OCI-LY7 (cell line): Measurements from ENCODE around the gene PDAP1. TPM values are rescaled to one million over a fixed set of nuclear protein-coding genes. Genes with fewer than 3 reads are reported as not detected.
"Not testable (repeated sequence)": the region's sequence is repeated elsewhere in the genome, so short reads cannot be mapped to it uniquely, and the experiment has no call there.

Source experiments
- BruUV-seq: library from RNA; stranded (reverse); fragments of 400-500 nt; replicated peaks from 2 replicates; lab custom pipeline; 2021; lab: Mats Ljungman, UMichigan
- CTCF ChIA-PET: fragments of 300-600 bp; sonication (Branson Sonifier 250); formaldehyde crosslinking; loops from one replicate; lab custom pipeline; 2022; ENCODE audit warnings: antibody characterized with exemption; ENCODE audit not compliant: unreplicated experiment; lab: Charles Lee
- POLR2A ChIA-PET: fragments of 300-600 bp; sonication (Branson Sonifier 250); formaldehyde crosslinking; loops from one replicate; lab custom pipeline; 2022; ENCODE audit warnings: antibody characterized with exemption; lab: Charles Lee
- DNase-seq: peaks from one replicate; pipeline ENCODE4 v3.0.0-alpha.2; 2015; ENCODE audit warnings: low spot score
- H2AFZ ChIP-seq: fragments of 200-600 bp; sonication (generic), shearing (Covaris generic); 2 replicates; pipeline ENCODE4 v1.6.1; 2014; ENCODE audit warnings: mild to moderate bottlenecking, antibody characterized with exemption, low read length, moderate library complexity
- H3K27ac ChIP-seq: fragments of 200-600 bp; sonication (generic); 2 replicates; pipeline ENCODE4 v1.5.1; 2014; ENCODE audit warnings: mixed run types, low read depth, mild to moderate bottlenecking, moderate library complexity, low read length, inconsistent platforms; ENCODE audit not compliant: poor library complexity, severe bottlenecking
- H3K36me3 ChIP-seq: fragments of 200-600 bp; sonication (generic); 2 replicates; pipeline ENCODE4 v1.6.1; 2014; ENCODE audit warnings: mild to moderate bottlenecking, antibody characterized with exemption, low read length, moderate library complexity, mixed read lengths; ENCODE audit not compliant: insufficient read depth
- H3K4me1 ChIP-seq: fragments of 200-600 bp; sonication (generic); 2 replicates; pipeline ENCODE4 v1.5.1; 2014; ENCODE audit warnings: mild to moderate bottlenecking, low read length; ENCODE audit not compliant: insufficient read depth, poor library complexity, severe bottlenecking
- H3K4me2 ChIP-seq: fragments of 200-600 bp; sonication (generic); 2 replicates; pipeline ENCODE4 v1.6.1; 2014; ENCODE audit warnings: mild to moderate bottlenecking, low read length
- H3K4me3 ChIP-seq: fragments of 200-600 bp; sonication (generic); 2 replicates; pipeline ENCODE4 v1.5.1; 2014; ENCODE audit warnings: mild to moderate bottlenecking, low read depth, low read length; ENCODE audit not compliant: poor library complexity, severe bottlenecking
- H3K79me2 ChIP-seq: fragments of 200-600 bp; sonication (generic); 2 replicates; pipeline ENCODE4 v1.6.1; 2016; ENCODE audit warnings: low read depth, mild to moderate bottlenecking, low read length, moderate library complexity, mixed read lengths; ENCODE audit not compliant: insufficient read depth
- H3K9me2 ChIP-seq: fragments of 200-600 bp; sonication (generic); 2 replicates; pipeline ENCODE4 v1.6.1; 2016; ENCODE audit warnings: mild to moderate bottlenecking, low read length, mixed read lengths; ENCODE audit not compliant: insufficient read depth
- H3K9me3 ChIP-seq: fragments of 200-600 bp; sonication (generic); 2 replicates; pipeline ENCODE4 v1.6.1; 2014; ENCODE audit warnings: mild to moderate bottlenecking, mixed run types, low read length, mixed read lengths
- H4K20me1 ChIP-seq: fragments of 200-600 bp; sonication (generic); 2 replicates; pipeline ENCODE4 v1.6.1; 2014; ENCODE audit warnings: mild to moderate bottlenecking, antibody characterized with exemption, low read length, moderate library complexity, mixed read lengths; ENCODE audit not compliant: insufficient read depth
- EZH2phosphoT487 ChIP-seq: fragments of 200-600 bp; sonication (generic); IDR thresholded peaks from 2 replicates; pipeline ENCODE4 v1.6.1; 2018; ENCODE audit warnings: low read depth, borderline replicate concordance, mild to moderate bottlenecking, mixed run types, antibody characterized with exemption, low read length, moderate library complexity, mixed read lengths
- intact Hi-C: fragments of 100-400 bp; cut with micrococcal nuclease; formaldehyde crosslinking; loops from one replicate; pipeline ENCODE4 v1.10.0; 2022; ENCODE audit not compliant: unreplicated experiment
- total RNA-seq, 2 experiments: library from RNA; depleted of rRNA in 1 of 2; stranded (reverse); fragments of >200 nt in 1 of 2; shearing (Covaris generic) in 1 of 2; gene quantifications; 2 replicates each; pipeline ENCODE4 v1.2.3, GENCODE V29; 2014 to 2022
- TF ChIP-seq, protein P1 (sequence below): fragments of 200-600 bp; sonication (generic); conservative IDR thresholded peaks from 2 replicates; pipeline ENCODE4 v1.5.1; 2014; ENCODE audit warnings: mild to moderate bottlenecking, antibody characterized with exemption, low read length, moderate library complexity, mixed read lengths

The PDAP1 gene
- total RNA-seq, 2 experiments from 2014 or later = 33.7 to 135 TPM

DNA sequence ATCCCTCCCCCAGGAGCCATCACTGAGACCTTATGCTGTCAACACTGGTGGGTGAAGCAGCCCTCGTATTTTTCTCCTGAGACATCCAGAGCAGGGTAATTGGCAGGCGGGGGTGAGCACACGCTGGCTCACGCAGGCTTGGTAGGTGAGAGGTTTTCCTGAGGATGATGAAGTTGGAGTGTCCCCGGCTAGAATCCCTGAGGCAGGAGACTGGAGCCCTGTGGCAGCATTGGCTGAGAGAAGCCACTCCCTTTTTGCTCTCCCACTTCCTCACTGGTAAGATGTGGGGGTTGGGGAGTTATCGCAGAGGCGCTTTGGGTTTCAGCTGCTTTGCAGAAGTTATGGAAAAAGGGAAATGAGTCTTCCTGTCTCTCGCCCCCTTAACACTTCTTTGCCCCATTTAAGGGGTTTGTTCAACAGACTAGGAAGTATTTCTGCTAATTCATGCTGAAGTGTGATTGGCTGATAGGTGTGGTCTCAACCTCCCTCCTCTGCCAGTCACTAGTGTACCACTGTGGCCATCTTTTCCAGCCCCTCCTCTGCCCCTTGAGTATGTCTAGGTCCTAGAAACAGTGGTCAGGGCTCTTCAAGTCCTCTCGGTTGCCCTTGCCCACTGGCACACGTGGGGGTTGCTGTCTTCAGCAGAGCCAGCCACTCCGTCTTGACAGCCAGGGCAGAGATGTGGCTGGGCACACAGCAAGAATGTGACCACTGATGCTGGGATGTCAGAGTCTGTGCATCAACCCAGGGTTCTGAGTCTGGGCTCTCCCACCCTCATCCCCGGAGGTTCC lies 28.2 kb downstream of the PDAP1 start:
- intact Hi-C loops = loop anchor here (2.0 kb wide), 1 partner anchor 29 kb away; the partner anchor contains the start of genes BUD31 and PDAP1
- H3K36me3 ChIP-seq = peaks cover 44% of the 10 kb centered on the region
- H3K4me1 ChIP-seq = peaks cover 54% of the 10 kb centered on the region
- H3K4me3 ChIP-seq = peak overlapping the region; percentile 63
- H3K9me3 ChIP-seq = no peaks in the 10 kb centered on the region; the same call in 1 of the 2 replicates
- no peak overlapping the region for H2AFZ ChIP-seq
- H3K9me2 ChIP-seq = no peaks in the 10 kb centered on the region
- TSS peak; percentile 54 for BruUV-seq
- CTCF ChIA-PET = no interaction called here
- POLR2A ChIA-PET = interaction anchor here (1.3 kb wide), 1 partner anchor 28 kb away, joined by 8 read pairs; the partner anchor contains the start of genes BUD31 and PDAP1
- peaks cover 63% of the 10 kb centered on the region for H3K79me2 ChIP-seq
- H3K4me2 ChIP-seq = peak overlapping the region; percentile 90
- peak; percentile 82 for DNase-seq
- no peaks in the 10 kb centered on the region for H4K20me1 ChIP-seq
- TF ChIP-seq, protein P1, sequence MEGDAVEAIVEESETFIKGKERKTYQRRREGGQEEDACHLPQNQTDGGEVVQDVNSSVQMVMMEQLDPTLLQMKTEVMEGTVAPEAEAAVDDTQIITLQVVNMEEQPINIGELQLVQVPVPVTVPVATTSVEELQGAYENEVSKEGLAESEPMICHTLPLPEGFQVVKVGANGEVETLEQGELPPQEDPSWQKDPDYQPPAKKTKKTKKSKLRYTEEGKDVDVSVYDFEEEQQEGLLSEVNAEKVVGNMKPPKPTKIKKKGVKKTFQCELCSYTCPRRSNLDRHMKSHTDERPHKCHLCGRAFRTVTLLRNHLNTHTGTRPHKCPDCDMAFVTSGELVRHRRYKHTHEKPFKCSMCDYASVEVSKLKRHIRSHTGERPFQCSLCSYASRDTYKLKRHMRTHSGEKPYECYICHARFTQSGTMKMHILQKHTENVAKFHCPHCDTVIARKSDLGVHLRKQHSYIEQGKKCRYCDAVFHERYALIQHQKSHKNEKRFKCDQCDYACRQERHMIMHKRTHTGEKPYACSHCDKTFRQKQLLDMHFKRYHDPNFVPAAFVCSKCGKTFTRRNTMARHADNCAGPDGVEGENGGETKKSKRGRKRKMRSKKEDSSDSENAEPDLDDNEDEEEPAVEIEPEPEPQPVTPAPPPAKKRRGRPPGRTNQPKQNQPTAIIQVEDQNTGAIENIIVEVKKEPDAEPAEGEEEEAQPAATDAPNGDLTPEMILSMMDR = no peak
- no peak for TF ChIP-seq EZH2phosphoT487
- H3K27ac ChIP-seq = peak overlapping the region; percentile 96

DNA sequence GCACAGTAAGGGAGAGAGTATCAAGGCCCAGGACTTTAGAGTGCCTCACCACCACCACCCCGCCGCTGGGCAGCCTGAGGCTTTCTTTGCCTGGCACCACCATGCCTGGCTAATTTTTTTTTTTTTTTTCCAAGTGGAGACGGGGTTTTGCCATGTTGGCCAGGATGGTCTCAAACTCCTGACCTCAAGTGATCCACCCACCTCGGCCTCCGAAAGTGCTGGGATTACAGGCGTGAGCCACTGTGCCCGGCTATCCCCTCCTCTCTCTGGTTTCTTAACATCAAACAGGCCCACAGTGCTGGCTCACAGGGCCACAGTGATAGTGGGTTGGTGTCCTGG lies 28.7 kb downstream of the PDAP1 start:
- Histone ChIP-seq H3K4me3 (peak overlapping the region; percentile 63), H3K79me2 (peaks cover 68% of the 10 kb centered on the region), H3K4me2 (peak overlapping the region; percentile 90), H3K4me1 (peaks cover 54% of the 10 kb centered on the region), H3K27ac (peak overlapping the region; percentile 96), H3K36me3 (peaks cover 44% of the 10 kb centered on the region)
- DNase-seq, H4K20me1 ChIP-seq, H2AFZ ChIP-seq, CTCF ChIA-PET, BruUV-seq, H3K9me3 ChIP-seq, H3K9me2 ChIP-seq: not testable (repeated sequence)
- POLR2A ChIA-PET = interaction anchor here (0.5 to 0.7 kb wide), 2 partner anchors 9 to 371 kb away, joined by 3 to 4 read pairs; no protein-coding TSS in a partner anchor
- intact Hi-C loops = loop anchor here (2.0 to 5.0 kb wide), 2 partner anchors 29 to 118 kb away; partner anchors contain the start of genes BUD31 and PDAP1

DNA sequence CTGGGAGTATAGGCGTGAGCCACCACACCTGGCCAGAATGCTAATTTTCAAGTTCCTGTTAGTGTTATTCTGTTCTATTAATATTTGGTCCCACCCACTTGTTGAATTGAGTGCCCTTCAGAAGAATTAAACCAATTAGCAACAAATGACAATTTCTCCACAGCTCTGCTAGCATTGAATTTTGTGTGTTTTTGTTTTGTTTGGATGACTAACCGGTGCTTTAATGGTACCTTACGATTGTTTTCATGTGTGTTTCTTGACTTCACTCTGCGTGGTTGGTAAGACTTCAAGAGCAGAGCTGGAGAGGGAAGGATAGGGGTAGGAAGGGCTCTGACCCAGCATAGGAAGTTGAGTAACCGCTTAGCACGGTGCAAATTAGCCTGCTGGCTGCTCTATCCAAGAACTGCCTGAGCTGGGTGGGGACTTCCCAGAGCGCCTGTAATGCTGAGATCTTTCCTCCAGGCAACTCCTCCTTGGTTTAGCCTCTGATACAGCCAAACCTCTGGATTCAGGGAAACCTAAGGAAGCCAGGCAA lies 29.3 kb downstream of the PDAP1 start:
- Histone ChIP-seq H3K9me2 (no peaks in the 10 kb centered on the region), H3K79me2 (peaks cover 63% of the 10 kb centered on the region), H3K27ac (peak overlapping the region; percentile 96), H3K9me3 (no peaks in the 10 kb centered on the region; the same call in 1 of the 2 replicates), H3K4me1 (peaks cover 54% of the 10 kb centered on the region), H3K36me3 (peaks cover 44% of the 10 kb centered on the region), H3K4me3 (peak overlapping the region; percentile 63), H3K4me2 (peak overlapping the region; percentile 90), H4K20me1 (no peaks in the 10 kb centered on the region), H2AFZ (no peak overlapping the region)
- intact Hi-C loops = loop anchor here (5.0 kb wide), 1 partner anchor 118 kb away; no protein-coding TSS in a partner anchor
- TF ChIP-seq, protein P1 = no peak
- TF ChIP-seq EZH2phosphoT487 = no peak
- ChIA-PET CTCF (no interaction called here), POLR2A (interaction anchor here (0.5 to 0.7 kb wide), 3 partner anchors 8 to 777 kb away, joined by 3 to 4 read pairs (median 3); no protein-coding TSS in a partner anchor)
- peak; percentile 34 for DNase-seq
- BruUV-seq = TSS peak; percentile 20
